ENCODE results near the gene CLPSL1. TPM values are rescaled to one million over a fixed set of nuclear protein-coding genes. Genes with fewer than 3 reads are reported as not detected.

Gene CLPSL1
- total and polyA plus RNA-seq, 2 donors (not counting 3 experiments of a cell fraction or from before 2014, with no cell fraction given) = not detected

DNA sequence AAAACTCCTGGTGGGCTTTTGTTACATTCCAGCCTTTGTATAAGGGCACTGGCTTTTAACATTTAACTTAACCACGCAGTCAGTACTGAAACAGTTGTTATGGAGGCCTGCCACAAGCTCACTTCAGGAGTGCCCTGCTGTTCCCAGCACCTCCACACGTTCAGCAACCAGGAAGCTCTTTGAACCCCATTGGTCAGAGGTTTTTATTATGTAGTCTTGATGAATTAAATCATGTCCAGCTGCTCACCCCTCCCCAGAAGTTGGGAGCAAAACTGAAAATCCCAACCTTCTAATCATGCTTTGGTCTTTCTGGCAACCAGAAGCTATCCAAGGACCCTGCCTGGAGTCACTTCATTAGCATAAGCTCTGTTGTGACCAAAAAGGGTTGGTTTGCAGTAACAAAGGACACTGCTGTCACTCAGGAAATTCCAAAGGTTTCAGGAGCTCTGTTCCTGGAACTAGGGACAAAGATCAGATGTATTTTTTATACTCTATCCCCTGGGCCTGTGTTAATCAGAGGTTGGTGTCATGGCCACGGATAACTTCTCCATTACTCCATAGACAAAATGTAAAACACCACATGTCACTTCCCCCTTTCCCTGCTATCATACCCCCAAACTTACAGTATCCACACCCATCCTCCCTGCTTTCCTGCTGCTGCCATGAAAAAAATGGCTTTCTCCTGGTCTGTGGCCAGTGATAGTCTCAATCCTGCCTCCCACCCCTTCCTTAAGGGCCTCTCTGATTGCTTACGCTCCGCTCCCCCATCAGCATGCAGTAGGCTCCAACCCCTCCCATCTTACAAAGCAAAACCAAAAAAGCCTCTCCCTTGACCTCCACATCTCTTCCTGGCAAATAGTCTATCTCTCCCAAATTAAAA, 40.9 kb upstream of the CLPSL1 start:
- CTCF ChIA-PET = interaction anchor here (1.0 to 7.9 kb wide), 6 partner anchors 15 to 218 kb away, joined by 3 to 252 read pairs (median 8); no protein-coding TSS in a partner anchor
- intact Hi-C loops (cut with micrococcal nuclease) = loop anchor here (10.0 kb wide), 1 partner anchor 445 kb away; the partner anchor contains the start of gene DEF6
- Histone ChIP-seq H3K4me3 (replicated peaks in 1 of 3; ENCODE audit: insufficient read depth in 1 of 3, low read depth in 1 of 3, low read length in 3 of 3) (no peak overlapping the region), H3K4me2 (ENCODE audit: insufficient read depth, low read length) (no peak overlapping the region), H3K79me2 (ENCODE audit: control insufficient read depth, insufficient read depth, low read length) (no peaks in the 10 kb centered on the region), H3K9me3 (replicated peaks; ENCODE audit: control insufficient read depth, insufficient read depth, low read length) (no peaks in the 10 kb centered on the region), H3K27me3 (ENCODE audit: control insufficient read depth in 2 of 2, insufficient read depth in 2 of 2, low read length in 2 of 2) (no peaks in the 10 kb centered on the region), H3K9me1 (replicated peaks; ENCODE audit: control insufficient read depth, extremely low read depth, insufficient read depth, low read length) (no peaks in the 10 kb centered on the region), H3K9ac (replicated peaks; ENCODE audit: extremely low read depth, insufficient read depth, low read length) (no peak overlapping the region), H4K20me1 (replicated peaks; ENCODE audit: control insufficient read depth, extremely low read depth, insufficient read depth, low read length) (no peaks in the 10 kb centered on the region), H3K4me1 (ENCODE audit: control insufficient read depth, extremely low read depth, insufficient read depth, low read length) (no peaks in the 10 kb centered on the region), H3K36me3 (ENCODE audit: control insufficient read depth in 2 of 2, extremely low read depth in 1 of 2, insufficient read depth in 2 of 2, low read length in 2 of 2) (no peaks in the 10 kb centered on the region), H3K27ac (ENCODE audit: insufficient read depth, low read depth, low read length) (no peak overlapping the region), H2AFZ (ENCODE audit: low read depth, low read length) (peak overlapping the region; percentile 29)
- TF ChIP-seq JUN (IDR thresholded peaks at IDR 0.05; ENCODE audit: borderline replicate concordance, insufficient read depth, insufficient read length, low read depth) = no peak
- no peak for TF ChIP-seq CTCF (IDR thresholded peaks at IDR 0.05; ENCODE audit: extremely low read depth in 1 of 2, insufficient read depth in 1 of 2, low read depth in 1 of 2, low read length in 2 of 2)
- no peak for TF ChIP-seq MYC (IDR thresholded peaks at IDR 0.05; ENCODE audit: low read depth, low read length)
- TF ChIP-seq EZH2 (IDR thresholded peaks at IDR 0.05; ENCODE audit: borderline replicate concordance, low read depth, low read length, severe bottlenecking) = no peak
- dilution Hi-C loops (cut with MboI; ENCODE audit: extremely low pct_ligation_motif_present, low sequenced_read_pairs) = no loop called here
- FAIRE-seq = no peak
- BruUV-seq (replicated peaks) = no TSS peak
- POLR2A ChIA-PET = no interaction called here
- DNase-seq (ENCODE audit: low read depth, low spot score) = no peak
